Heart left ventricle (tissue), 16 donors: Measurements from ENCODE around the gene CRTC2. TPM values are rescaled to one million over a fixed set of nuclear protein-coding genes. Genes with fewer than 3 reads are reported as not detected.

Source experiments
- ATAC-seq, 4 donors: fragments of 200-7000 bp; cut with Tn5 transposase; one replicate each; pipeline ENCODE4 v1.9.1; 2020 to 2022; ENCODE audit warnings: moderate library complexity in 4 of 4, mild to moderate bottlenecking in 3 of 4, moderate number of reproducible peaks in 1 of 4
- DNase-seq, 5 donors: peaks; one replicate each; pipeline ENCODE4 v3.0.0-alpha.2; 2020
- H3K27ac ChIP-seq, 12 donors: fragments of 200-600 bp; sonication (generic) in 4 of 12; one replicate each; pipeline versions ENCODE4 v1.5.0 to v1.8.0; 2016 to 2022; ENCODE audit warnings: mild to moderate bottlenecking in 2 of 12
- H3K27me3 ChIP-seq, 9 donors: fragments of 200-600 bp; sonication (generic) in 2 of 9; one replicate each; pipeline versions ENCODE4 v1.5.1 to v1.8.0; 2016 to 2022; ENCODE audit warnings: mild to moderate bottlenecking in 3 of 9
- H3K36me3 ChIP-seq, 9 donors: fragments of 200-600 bp; sonication (generic) in 2 of 9; one replicate each; pipeline versions ENCODE4 v1.5.0 to v1.8.0; 2018 to 2022; ENCODE audit warnings: mild to moderate bottlenecking in 2 of 9
- H3K4me1 ChIP-seq, 12 donors: fragments of 200-600 bp; sonication (generic) in 4 of 12; one replicate each; pipeline versions ENCODE4 v1.5.0 to v1.8.0; 2016 to 2022; ENCODE audit warnings: mild to moderate bottlenecking in 3 of 12
- H3K4me3 ChIP-seq, 12 donors: fragments of 200-600 bp; sonication (generic) in 4 of 12; one replicate each; pipeline versions ENCODE4 v1.5.0 to v1.8.0; 2017 to 2022; ENCODE audit warnings: mild to moderate bottlenecking in 9 of 12, moderate library complexity in 4 of 12
- H3K9me3 ChIP-seq, 12 donors: fragments of 200-600 bp; sonication (generic) in 4 of 12; one replicate each; pipeline versions ENCODE4 v1.5.0 to v1.8.0; 2016 to 2022; ENCODE audit warnings: mild to moderate bottlenecking in 1 of 12
- CTCF ChIP-seq, 12 donors: fragments of 200-600 bp; sonication (generic) in 4 of 12; IDR thresholded peaks; one replicate each; pipeline versions ENCODE4 v1.5.0 to v1.8.0; 2018 to 2022; ENCODE audit warnings: antibody characterized with exemption in 12 of 12, mild to moderate bottlenecking in 5 of 12
- POLR2A ChIP-seq, 2 donors: fragments of 450-650 bp; IDR thresholded peaks; one replicate each; pipeline ENCODE4 v1.6.1; 2017; ENCODE audit warnings: antibody characterized with exemption in 2 of 2, mild to moderate bottlenecking in 2 of 2, moderate library complexity in 2 of 2
- WGBS, 4 donors: extraction: QIAGEN DNeasy Blood & Tissue Kit in 2 of 4; methylation state at CpG; one replicate each; pipeline versions ENCODE4 v1.1.5 to v1.1.7; 2013 to 2018; 5-methylcytosine and 5-hydroxymethylcytosine counted together
- intact Hi-C, 10 donors: fragments of 100-400 bp; cut with DNase I; formaldehyde crosslinking; loops; one replicate each; pipeline versions ENCODE4 v1.11.1 to v1.14.2; 2022
- polyA plus RNA-seq, 2 donors: library from polyadenylated mRNA; stranded (reverse); fragments of 200-250 nt; gene quantifications; one replicate each; pipeline ENCODE4 v1.2.3, GENCODE V29; 2013
- total RNA-seq, 9 donors: library from RNA; depleted of rRNA in 2 of 9; stranded (reverse); fragments of >200 nt in 2 of 9; fragmentation: NEBNext Ultra II Directional in 3 of 9; extraction: Animal tissue kit (Norgen Biotek cat#: 25700) in 3 of 9; gene quantifications; one replicate each; pipeline versions ENCODE4 v1.1.0 to v1.2.4, GENCODE V29; 2016 to 2023
- donor health status: ischemic (EF 13 %, LVEDD 7.1; RV severe dilation, severe dysfunction).
- donor health status: healthy with polysubstance abuse.
- donor health status: DM: no; HTN: yes; CAD: no.
- donor health status: DM: no; HTN: no; CAD: no.
- donor health status: ischemic (EF 25% LVEDD 6.9; RV normal size, moderate dysfunction).
- donor health status: ischemic (EF 25% LVEDD 5.7; RV mildly dilated, moderate dysfunction).
- donor health status: healthy.
- donor health status: DM: yes; HTN: yes; CAD: no.
- donor health status: ischemic (EF 35%, LVEDD 5.7; RV mildly dilated, moderate dysfunction).
- donor health status: nonischemic (EF 11% LVEDD 7.7; RV severe dilation, severe dysfunction).
- donor health status: DM: yes; HTN: yes; CAD: no.
- donor health status: PGD.
- donor health status: ischemic (EF 29% LVEDD 5.4; RV normal size, mild dysfunction).
- donor health status: nonischemic (EF 23%, LVEDD 6.1; RV moderate dilation, normal function).

The CRTC2 gene
- total and polyA plus RNA-seq, 11 donors, result 11.0 to 27.8 (median 21.2) TPM

- Histone ChIP-seq H3K9me3 (no peaks in the 10 kb centered on the region), H3K4me3 (peak within 1 kb of the TSS; percentile 70 to 97 (median 88)), H3K36me3 (peaks cover 0 to 52% (median 43%) of the 10 kb centered on the region in 9 donors), H3K27ac (peak within 1 kb of the TSS; percentile 72 to 97 (median 92)), H3K4me1 (peaks cover 0 to 40% (median 19%) of the 10 kb centered on the region in 12 donors), H3K27me3 (no peaks in the 10 kb centered on the region)
- ATAC-seq (peak; percentile 90 to 97 (median 96)), DNase-seq (peak; percentile 90 to 94 (median 92))
- WGBS, 4 donors, result 0 to 1% (median 0%) methylated on average over 23 to 75 of the region's 75 CpGs
- intact Hi-C loops, result loop anchor here in 3 of 10 donors (1.0 to 5.0 kb wide), 3 partner anchors 10 to 55 kb away; partner anchors contain the start of genes CREB3L4 (in 1 of the 3), DENND4B (in 1 of the 3) and GATAD2B (in 1 of the 3)
- TF ChIP-seq POLR2A (IDR thresholded peaks at IDR 0.05) (peak; percentile 66 to 91), CTCF (IDR thresholded peaks at IDR 0.05) (no peak)
These were observed 19.1 kb upstream of the CRTC2 start, which contains the start of gene JTB for GRCh38 chr1:153977250-153978240. JTB (minus strand) TSS chr1:153977674; CDS start chr1:153977252, 422 bp downstream.

- peak in 1 of 4 donors; percentile 1 for ATAC-seq
- no peak for DNase-seq
- TF ChIP-seq CTCF (IDR thresholded peaks at IDR 0.05), result no peak
- TF ChIP-seq POLR2A (IDR thresholded peaks at IDR 0.05), result no peak
- no peaks in the 10 kb centered on the region for H3K27me3 ChIP-seq
- H3K4me1 ChIP-seq, result peaks cover 0 to 46% (median 19%) of the 10 kb centered on the region in 12 donors
- intact Hi-C loops, result loop anchor here in 3 of 10 donors (1.0 to 5.0 kb wide), 3 partner anchors 10 to 55 kb away; partner anchors contain the start of genes CREB3L4 (in 1 of the 3), DENND4B (in 1 of the 3) and GATAD2B (in 1 of the 3)
- 0 to 5% (median 2%) methylated on average over 12 to 16 of the region's 16 CpGs for WGBS, 4 donors
- peak overlapping the region; percentile 72 to 97 (median 92) for H3K27ac ChIP-seq
- no peaks in the 10 kb centered on the region for H3K9me3 ChIP-seq
- H3K4me3 ChIP-seq, result peak overlapping the region; percentile 70 to 97 (median 88)
- peaks cover 0 to 50% (median 40%) of the 10 kb centered on the region in 9 donors for H3K36me3 ChIP-seq
These were observed 18.4 kb upstream of the CRTC2 start for GRCh38 chr1:153976819-153977249.

DNA sequence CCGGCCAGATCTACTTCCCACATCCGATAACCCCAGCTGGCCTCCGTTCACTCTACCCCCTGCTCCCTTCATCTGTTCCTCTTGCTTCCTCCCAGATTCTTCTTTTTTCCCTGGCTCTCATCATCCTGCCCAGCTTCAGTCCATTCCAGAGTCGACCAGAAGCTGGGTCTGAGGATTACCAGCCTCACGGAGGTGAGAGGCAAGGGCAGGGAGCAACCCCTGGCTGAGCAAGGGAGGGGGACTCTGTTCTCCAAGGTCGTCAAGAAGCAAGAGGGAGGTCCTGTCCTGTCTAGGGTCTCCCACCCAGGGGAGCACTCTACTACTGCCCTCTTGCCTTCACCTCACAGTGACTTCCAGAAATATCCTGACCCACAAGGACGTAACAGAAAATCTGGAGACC lies 15.1 kb upstream of the CRTC2 start:
- TF ChIP-seq POLR2A (IDR thresholded peaks at IDR 0.05) (no peak), CTCF (IDR thresholded peaks at IDR 0.05) (no peak)
- H3K36me3 ChIP-seq, result peaks cover 0 to 36% (median 33%) of the 10 kb centered on the region in 9 donors
- H3K27me3 ChIP-seq, result no peaks in the 10 kb centered on the region
- H3K9me3 ChIP-seq, result no peaks in the 10 kb centered on the region
- H3K4me3 ChIP-seq, result no peak overlapping the region
- intact Hi-C loops, result no loop called here
- 72 to 82% (median 80%) methylated on average over 7 of the region's 7 CpGs for WGBS, 4 donors
- DNase-seq (no peak), ATAC-seq (no peak)
- no peak overlapping the region for H3K27ac ChIP-seq
- peaks cover 0 to 53% (median 19%) of the 10 kb centered on the region in 12 donors for H3K4me1 ChIP-seq

DNA sequence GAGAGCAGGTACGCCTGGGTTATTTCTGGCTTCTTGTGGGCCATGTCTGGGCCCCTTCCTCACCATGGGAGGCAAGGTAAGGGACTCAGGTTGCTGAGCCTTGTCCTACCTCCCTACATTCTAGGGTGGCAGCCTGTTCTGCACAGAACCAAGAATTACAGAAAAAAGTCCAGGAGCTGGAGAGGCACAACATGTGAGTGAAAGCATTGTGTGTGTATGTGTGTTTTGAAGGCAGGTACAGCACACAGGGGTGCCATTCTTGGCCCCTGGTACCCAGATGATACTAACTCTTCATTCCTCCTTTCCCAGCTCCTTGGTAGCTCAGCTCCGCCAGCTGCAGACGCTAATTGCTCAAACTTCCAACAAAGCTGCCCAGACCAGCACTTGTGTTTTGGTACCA lies 14.7 kb upstream of the CRTC2 start:
- H3K36me3 ChIP-seq, result peaks cover 0 to 36% (median 33%) of the 10 kb centered on the region in 9 donors
- no peak for ATAC-seq
- intact Hi-C loops, result no loop called here
- H3K4me3 ChIP-seq, result no peak overlapping the region
- 92 to 96% (median 94%) methylated on average over 3 of the region's 3 CpGs for WGBS, 4 donors
- H3K27me3 ChIP-seq, result no peaks in the 10 kb centered on the region
- TF ChIP-seq CTCF (IDR thresholded peaks at IDR 0.05), result no peak
- H3K4me1 ChIP-seq, result peaks cover 0 to 52% (median 19%) of the 10 kb centered on the region in 12 donors
- DNase-seq, result no peak
- H3K27ac ChIP-seq, result no peak overlapping the region
- no peaks in the 10 kb centered on the region for H3K9me3 ChIP-seq
